K562 (cell line): Measurements from ENCODE around the gene TMEM176B. TPM values are rescaled to one million over a fixed set of nuclear protein-coding genes. Genes with fewer than 3 reads are reported as not detected.

Experiments
- EP300 ChIP-seq: IDR thresholded peaks from 2 replicates; pipeline ENCODE4 v1.6.1; 2012; ENCODE audit warnings: low read length, improper control_type of control experiment
- ETS1 ChIP-seq: conservative IDR thresholded peaks from 2 replicates; pipeline ENCODE4 v1.6.1; 2011; ENCODE audit warnings: low read depth, mild to moderate bottlenecking, low read length; ENCODE audit not compliant: control insufficient read depth
- FOXJ2 ChIP-seq: fragments of 200-800 bp; sonication (Bioruptor generic); IDR thresholded peaks from 2 replicates; pipeline ENCODE4 v1.6.1; 2016; ENCODE audit warnings: missing genetic modification characterization, missing compliant biosample characterization
- GTF3C2 ChIP-seq: IDR thresholded peaks from 3 replicates; pipeline ENCODE4 v1.6.1; 2011; ENCODE audit warnings: borderline replicate concordance, mild to moderate bottlenecking, moderate library complexity; ENCODE audit not compliant: insufficient read length; ENCODE audit errors: extremely low read depth
- HINFP ChIP-seq: fragments of 450-650 bp; conservative IDR thresholded peaks from 2 replicates; pipeline ENCODE4 v1.6.1; 2016; ENCODE audit warnings: missing genetic modification characterization, low read depth, mild to moderate bottlenecking, control low read depth, missing compliant biosample characterization
- MGA ChIP-seq: fragments of 450-650 bp; IDR thresholded peaks from 2 replicates; pipeline ENCODE4 v1.6.1; 2016; ENCODE audit warnings: mild to moderate bottlenecking, moderate library complexity
- USF2 ChIP-seq: sonication (generic); formaldehyde crosslinking; IDR thresholded peaks from 2 replicates; pipeline ENCODE4 v1.5.0; 2020; ENCODE audit warnings: missing genetic modification reagents
- polyA plus RNA-seq, 8 experiments: library from polyadenylated mRNA; depleted of rRNA in 4 of 8; stranded (reverse) in 5 of 8; unstranded in 3 of 8; fragments of >200 nt; fragmentation: Nextera tagmentation in 2 of 8; fragmentation: Illumina TruSeq in 1 of 8; extraction: Ambion mirVana in 2 of 8; extraction: Trizol in 1 of 8; gene quantifications; 2 replicates each; pipeline versions ENCODE4 v1.2.1 to v1.2.3, GENCODE V29; 2011 to 2014; ENCODE audit warnings: inconsistent platforms in 1 of 8, missing spikeins in 1 of 8
- total RNA-seq, 7 experiments: library from RNA; depleted of rRNA in 6 of 7; stranded (reverse); fragments of >200 nt in 6 of 7; fragmentation: Illumina TruSeq in 2 of 7; extraction: Trizol in 2 of 7; gene quantifications; 2 replicates each; pipeline versions ENCODE4 v1.2.1 to v1.2.3, GENCODE V29; 2011 to 2021; ENCODE audit warnings: low replicate concordance in 1 of 7

Gene TMEM176B
- total and polyA plus RNA-seq, 9 of the 15 experiments (the other 6 are each of a cell fraction or from before 2014, with no cell fraction given), result 0.19 to 0.60 TPM; not detected in 7

- TF ChIP-seq MGA (peak; percentile 52), EP300 (no peak), ETS1 (no peak), HINFP (tag) (no peak), GTF3C2 (no peak), USF2 (CRISPR knock-in tag) (no peak), FOXJ2 (no peak)
These were observed 24.4 kb upstream of the TMEM176B start (continued) for GRCh38 chr7:150824379-150825177.
